Adipose tissue (tissue), 3 donors: Measurements from ENCODE around the gene FAM219A. TPM values are rescaled to one million over a fixed set of nuclear protein-coding genes. Genes with fewer than 3 reads are reported as not detected.

ENCODE experiments used
- polyA plus RNA-seq, 3 donors: library from polyadenylated mRNA; stranded (reverse); fragments of 200-250 nt; gene quantifications; one replicate each; pipeline ENCODE4 v1.2.3, GENCODE V29; 2013
- donor health status: healthy with polysubstance abuse.
- donor health status: Bipolar disorder and iron deficiency.
- donor health status: healthy.

FAM219A gene
- polyA plus RNA-seq, 3 donors = 5.7 to 14.5 (median 13.6) TPM

Other genes starting within 250 kb of the FAM219A start
- gene KIF24, start 129.3 kb downstream of the FAM219A start, polyA plus RNA-seq = under 1 TPM; 0.12 to 0.29 (median 0.22) TPM
- 10 to 100 TPM; 18.8 to 34.8 (median 23.0) TPM for gene NUDT2, start 129.0 kb downstream of the FAM219A start, polyA plus RNA-seq
- 10 to 100 TPM in 1 of 3 donors, 1 to 10 TPM in 2; 5.2 to 12.1 (median 6.1) TPM for gene MYORG, start 81.7 kb downstream of the FAM219A start, polyA plus RNA-seq
- under 1 TPM in 2 of 3 donors, not detected in 1; 0.10 to 0.26 TPM for gene DNAI1, start 235 bp upstream of the FAM219A start, polyA plus RNA-seq
- gene ENHO, start 64.4 kb upstream of the FAM219A start, polyA plus RNA-seq = 1 to 10 TPM; 1.1 to 2.7 (median 1.3) TPM
- gene CNTFR, start 131.2 kb upstream of the FAM219A start, polyA plus RNA-seq = 100 to 1,000 TPM in 1 of 3 donors, 10 to 100 TPM in 2; 18.9 to 174 (median 82.9) TPM
- gene RPP25L, start 153.5 kb upstream of the FAM219A start, polyA plus RNA-seq = 10 to 100 TPM; 25.6 to 31.9 (median 28.2) TPM
- gene DCTN3, start 161.9 kb upstream of the FAM219A start, polyA plus RNA-seq = 100 to 1,000 TPM in 1 of 3 donors, 10 to 100 TPM in 2; 58.7 to 108 (median 84.4) TPM
- gene ARID3C, start 170.5 kb upstream of the FAM219A start, polyA plus RNA-seq = not detected
- gene SIGMAR1, start 179.2 kb upstream of the FAM219A start, polyA plus RNA-seq = 10 to 100 TPM; 38.1 to 84.8 (median 48.0) TPM
- 10 to 100 TPM; 18.5 to 35.9 (median 26.6) TPM for gene GALT, start 188.1 kb upstream of the FAM219A start, polyA plus RNA-seq
- gene IL11RA, start 193.6 kb upstream of the FAM219A start, polyA plus RNA-seq = 10 to 100 TPM in 2 of 3 donors, 1 to 10 TPM in 1; 5.3 to 43.3 (median 14.2) TPM
- gene CCL27, start 204.1 kb upstream of the FAM219A start, polyA plus RNA-seq = under 1 TPM in 2 of 3 donors, not detected in 1; 0.12 to 0.34 TPM
- 1 to 10 TPM; 2.2 to 7.7 (median 3.4) TPM for gene CCL19, start 232.7 kb upstream of the FAM219A start, polyA plus RNA-seq